Spleen (tissue), 7 donors: ENCODE results near the gene OR2K2.

Experiments
- POLR2A ChIP-seq, 3 donors: fragments of 450-650 bp; IDR thresholded peaks; one replicate each; pipeline ENCODE4 v1.5.1; 2017; ENCODE audit warnings: antibody characterized with exemption in 3 of 3, mild to moderate bottlenecking in 1 of 3
- TF ChIP-seq, protein P1 (sequence below), 11 experiments: fragments of 200-600 bp in 7 of 11; fragments of 450-650 bp in 4 of 11; sonication (generic) in 4 of 11; IDR thresholded peaks in 8 of 11; conservative IDR thresholded peaks in 3 of 11; 1 replicate in 7 of 11; 2 replicates in 4 of 11; pipeline versions ENCODE4 v1.4.0 to v1.8.0; 2016 to 2021; ENCODE audit warnings: antibody characterized with exemption in 11 of 11, inconsistent platforms in 4 of 11, mild to moderate bottlenecking in 1 of 11
- donor health status: DM: no; HTN: no; CAD: no; lungs with moderate emphysema.
- donor health status: DM: no; HTN: no; CAD: no.
- donor health status: DM: no; HTN: no; CAD: no.

DNA sequence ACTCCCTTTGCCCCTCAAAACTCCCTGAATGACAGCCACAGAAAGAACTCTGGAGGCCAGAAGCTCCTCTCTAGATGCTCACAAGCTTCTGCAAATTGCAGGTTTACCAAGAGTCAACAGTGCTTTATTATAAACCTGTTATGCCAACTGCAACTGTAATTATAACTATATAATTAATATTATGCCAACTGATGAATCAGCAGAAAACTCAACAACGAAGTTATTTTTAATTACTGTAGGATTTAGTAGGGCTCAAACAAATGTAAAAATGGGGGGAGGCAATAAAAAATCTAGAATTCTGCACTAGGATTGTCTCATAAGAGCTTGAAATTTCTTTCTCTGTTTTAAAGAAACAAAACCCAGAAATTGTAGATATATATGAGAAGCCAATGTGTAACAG lies 37.0 kb upstream of the OR2K2 start:
- TF ChIP-seq, protein P1, sequence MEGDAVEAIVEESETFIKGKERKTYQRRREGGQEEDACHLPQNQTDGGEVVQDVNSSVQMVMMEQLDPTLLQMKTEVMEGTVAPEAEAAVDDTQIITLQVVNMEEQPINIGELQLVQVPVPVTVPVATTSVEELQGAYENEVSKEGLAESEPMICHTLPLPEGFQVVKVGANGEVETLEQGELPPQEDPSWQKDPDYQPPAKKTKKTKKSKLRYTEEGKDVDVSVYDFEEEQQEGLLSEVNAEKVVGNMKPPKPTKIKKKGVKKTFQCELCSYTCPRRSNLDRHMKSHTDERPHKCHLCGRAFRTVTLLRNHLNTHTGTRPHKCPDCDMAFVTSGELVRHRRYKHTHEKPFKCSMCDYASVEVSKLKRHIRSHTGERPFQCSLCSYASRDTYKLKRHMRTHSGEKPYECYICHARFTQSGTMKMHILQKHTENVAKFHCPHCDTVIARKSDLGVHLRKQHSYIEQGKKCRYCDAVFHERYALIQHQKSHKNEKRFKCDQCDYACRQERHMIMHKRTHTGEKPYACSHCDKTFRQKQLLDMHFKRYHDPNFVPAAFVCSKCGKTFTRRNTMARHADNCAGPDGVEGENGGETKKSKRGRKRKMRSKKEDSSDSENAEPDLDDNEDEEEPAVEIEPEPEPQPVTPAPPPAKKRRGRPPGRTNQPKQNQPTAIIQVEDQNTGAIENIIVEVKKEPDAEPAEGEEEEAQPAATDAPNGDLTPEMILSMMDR (IDR thresholded peaks at IDR 0.05 in 8 of 11, conservative IDR thresholded peaks at IDR 0.05 in 3 of 11), result no peak
- no peak for TF ChIP-seq POLR2A (IDR thresholded peaks at IDR 0.05)
